ENCODE data around the gene PGGT1B. TPM values are rescaled to one million over a fixed set of nuclear protein-coding genes. Genes with fewer than 3 reads are reported as not detected.

PGGT1B gene
- polyA plus RNA-seq, 1 experiment, result 4.1 TPM

DNA sequence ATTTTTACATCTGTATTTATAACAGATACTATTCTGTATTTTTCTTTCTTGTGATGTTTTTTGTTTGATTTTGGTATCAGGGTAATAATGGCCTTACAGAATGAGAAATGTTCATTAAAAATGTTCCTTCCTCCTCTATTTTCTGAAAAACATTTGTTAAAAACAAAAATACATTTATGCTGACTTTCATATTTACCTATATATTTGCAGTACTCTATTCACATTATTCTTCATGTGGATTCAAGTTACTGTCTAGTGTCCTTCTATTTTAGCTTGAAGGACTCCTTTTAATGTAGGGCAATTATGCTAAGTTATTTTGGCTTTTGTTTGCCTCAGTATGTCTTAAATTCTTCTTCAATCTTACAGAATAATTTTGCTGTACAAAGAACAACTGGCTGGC is 28.7 kb upstream of the PGGT1B start:
- no peaks in the 10 kb centered on the region for H3K9me3 ChIP-seq (ENCODE audit: control insufficient read depth, insufficient read depth, low read length)
- POLR2A ChIA-PET, result no interaction called here
- TF ChIP-seq, protein P1, sequence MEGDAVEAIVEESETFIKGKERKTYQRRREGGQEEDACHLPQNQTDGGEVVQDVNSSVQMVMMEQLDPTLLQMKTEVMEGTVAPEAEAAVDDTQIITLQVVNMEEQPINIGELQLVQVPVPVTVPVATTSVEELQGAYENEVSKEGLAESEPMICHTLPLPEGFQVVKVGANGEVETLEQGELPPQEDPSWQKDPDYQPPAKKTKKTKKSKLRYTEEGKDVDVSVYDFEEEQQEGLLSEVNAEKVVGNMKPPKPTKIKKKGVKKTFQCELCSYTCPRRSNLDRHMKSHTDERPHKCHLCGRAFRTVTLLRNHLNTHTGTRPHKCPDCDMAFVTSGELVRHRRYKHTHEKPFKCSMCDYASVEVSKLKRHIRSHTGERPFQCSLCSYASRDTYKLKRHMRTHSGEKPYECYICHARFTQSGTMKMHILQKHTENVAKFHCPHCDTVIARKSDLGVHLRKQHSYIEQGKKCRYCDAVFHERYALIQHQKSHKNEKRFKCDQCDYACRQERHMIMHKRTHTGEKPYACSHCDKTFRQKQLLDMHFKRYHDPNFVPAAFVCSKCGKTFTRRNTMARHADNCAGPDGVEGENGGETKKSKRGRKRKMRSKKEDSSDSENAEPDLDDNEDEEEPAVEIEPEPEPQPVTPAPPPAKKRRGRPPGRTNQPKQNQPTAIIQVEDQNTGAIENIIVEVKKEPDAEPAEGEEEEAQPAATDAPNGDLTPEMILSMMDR (IDR thresholded peaks at IDR 0.05; ENCODE audit: low read depth, low read length), result no peak
- H3K27me3 ChIP-seq (ENCODE audit: control insufficient read depth, insufficient read depth, low read length), result no peaks in the 10 kb centered on the region
- no peak overlapping the region for H3K4me3 ChIP-seq (ENCODE audit: low read depth, low read length)
- CTCF ChIA-PET, result interaction anchor here (0.6 kb wide), 1 partner anchor 16 kb away, joined by 3 read pairs; no protein-coding TSS in a partner anchor
- DNase-seq (ENCODE audit: low read depth, low spot score), result no peak
- H3K27ac ChIP-seq (ENCODE audit: low read depth, low read length), result no peak overlapping the region

GRCh38 chr5:115289104-115289503 is 26.4 kb upstream of the PGGT1B start:
- H3K27me3 ChIP-seq (ENCODE audit: control insufficient read depth, insufficient read depth, low read length), result no peaks in the 10 kb centered on the region
- H3K4me3 ChIP-seq (ENCODE audit: low read depth, low read length), result no peak overlapping the region
- ChIA-PET POLR2A (no interaction called here), CTCF (no interaction called here)
- TF ChIP-seq, protein P1 (IDR thresholded peaks at IDR 0.05; ENCODE audit: low read depth, low read length), result no peak
- no peak overlapping the region for H3K27ac ChIP-seq (ENCODE audit: low read depth, low read length)
- DNase-seq (ENCODE audit: low read depth, low spot score), result no peak
- no peaks in the 10 kb centered on the region for H3K9me3 ChIP-seq (ENCODE audit: control insufficient read depth, insufficient read depth, low read length)

- ChIA-PET POLR2A (interaction anchor here (0.7 kb wide), 1 partner anchor 15 kb away, joined by 3 read pairs; no protein-coding TSS in a partner anchor), CTCF (no interaction called here)
- no peaks in the 10 kb centered on the region for H3K27me3 ChIP-seq (ENCODE audit: control insufficient read depth, insufficient read depth, low read length)
- H3K4me3 ChIP-seq (ENCODE audit: low read depth, low read length), result no peak overlapping the region
- H3K27ac ChIP-seq (ENCODE audit: low read depth, low read length), result no peak overlapping the region
- DNase-seq (ENCODE audit: low read depth, low spot score), result no peak
- no peaks in the 10 kb centered on the region for H3K9me3 ChIP-seq (ENCODE audit: control insufficient read depth, insufficient read depth, low read length)
- TF ChIP-seq, protein P1 (IDR thresholded peaks at IDR 0.05; ENCODE audit: low read depth, low read length), result no peak
Observed at GRCh38 chr5:115284021-115284420, 21.3 kb upstream of the PGGT1B start.

- no peak overlapping the region for H3K27ac ChIP-seq (ENCODE audit: low read depth, low read length)
- no peaks in the 10 kb centered on the region for H3K9me3 ChIP-seq (ENCODE audit: control insufficient read depth, insufficient read depth, low read length)
- no peak overlapping the region for H3K4me3 ChIP-seq (ENCODE audit: low read depth, low read length)
- CTCF ChIA-PET, result no interaction called here
- POLR2A ChIA-PET, result no interaction called here
- TF ChIP-seq, protein P1 (IDR thresholded peaks at IDR 0.05; ENCODE audit: low read depth, low read length), result no peak
- no peaks in the 10 kb centered on the region for H3K27me3 ChIP-seq (ENCODE audit: control insufficient read depth, insufficient read depth, low read length)
- no peak for DNase-seq (ENCODE audit: low read depth, low spot score)
Observed at GRCh38 chr5:115282131-115282530, 19.5 kb upstream of the PGGT1B start.

DNA sequence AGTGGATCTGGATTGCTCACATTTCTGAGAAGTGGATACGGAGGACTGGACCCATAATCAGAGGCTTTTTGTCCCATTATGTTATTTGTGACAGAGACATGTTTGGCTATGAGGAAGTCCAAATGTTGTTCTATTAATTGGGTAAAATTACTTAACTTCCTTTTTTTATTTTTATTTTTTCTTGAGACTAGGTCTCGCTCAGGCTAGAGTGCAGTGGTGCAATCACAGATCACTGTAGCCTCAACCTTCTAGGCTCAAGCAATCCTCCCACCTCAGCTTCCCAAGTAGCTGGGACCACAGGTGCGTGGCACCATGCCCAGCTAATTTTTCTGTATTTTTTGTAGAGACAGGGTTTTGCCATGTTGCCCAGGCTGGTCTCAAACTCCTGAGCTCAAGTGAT is 11.9 kb upstream of the PGGT1B start:
- no peaks in the 10 kb centered on the region for H3K9me3 ChIP-seq (ENCODE audit: control insufficient read depth, insufficient read depth, low read length)
- no peak for DNase-seq (ENCODE audit: low read depth, low spot score)
- no peak overlapping the region for H3K27ac ChIP-seq (ENCODE audit: low read depth, low read length)
- TF ChIP-seq, protein P1 (IDR thresholded peaks at IDR 0.05; ENCODE audit: low read depth, low read length), result no peak
- CTCF ChIA-PET, result interaction anchor here (1.0 kb wide), 1 partner anchor 12 kb away, joined by 3 read pairs; the partner anchor contains the start of gene PGGT1B
- no peak overlapping the region for H3K4me3 ChIP-seq (ENCODE audit: low read depth, low read length)
- POLR2A ChIA-PET, result no interaction called here
- no peaks in the 10 kb centered on the region for H3K27me3 ChIP-seq (ENCODE audit: control insufficient read depth, insufficient read depth, low read length)

Measured in AG04450 (cell line).